GM12878 (cell line): ENCODE results near the gene PRKG1. TPM values are rescaled to one million over a fixed set of nuclear protein-coding genes. Genes with fewer than 3 reads are reported as not detected.

ENCODE experiments used
- ATAC-seq: fragments of 200-7000 bp; cut with Tn5 transposase; 3 replicates; pipeline ENCODE4 v1.9.1; 2020; ENCODE audit warnings: mild to moderate bottlenecking, moderate library complexity
- BruUV-seq: library from RNA; stranded (reverse); fragments of 400-500 nt; replicated peaks from 2 replicates; lab custom pipeline; 2021; lab: Mats Ljungman, UMichigan
- CTCF ChIA-PET: fragments of 300-600 bp; sonication (Branson Sonifier 250); formaldehyde crosslinking; extraction: SDS; loops from one replicate; lab custom pipeline; 2021; ENCODE audit warnings: inconsistent platforms; lab: Yijun Ruan, JAX
- POLR2A ChIA-PET: fragments of 350-600 bp; formaldehyde crosslinking; extraction: SDS; loops from one replicate; lab custom pipeline; 2021; ENCODE audit warnings: inconsistent platforms; lab: Charles Lee
- RAD21 ChIA-PET: fragments of 300-600 bp; sonication (Branson Sonifier 250); formaldehyde crosslinking; loops from one replicate; lab custom pipeline; 2023; ENCODE audit warnings: antibody characterized with exemption; ENCODE audit not compliant: unreplicated experiment; lab: Charles Lee
- SMC1A ChIA-PET: fragments of 300-600 bp; sonication (Branson Sonifier 250); formaldehyde crosslinking; loops from one replicate; lab custom pipeline; 2023; ENCODE audit not compliant: unreplicated experiment, uncharacterized antibody; lab: Charles Lee
- DNase-seq: peaks from one replicate; pipeline ENCODE4 v3.0.0-alpha.2; 2011; ENCODE audit warnings: low read depth, low spot score
- FAIRE-seq: peaks from 3 replicates; lab custom pipeline; 2011; peaks lifted over from hg19 to GRCh38; lab: Jason Lieb, UNC
- H2AFZ ChIP-seq: 2 replicates; pipeline ENCODE4 v1.6.0; 2011; ENCODE audit warnings: low read depth, low read length, control low read depth; ENCODE audit not compliant: control insufficient read depth
- H3K27ac ChIP-seq: 2 replicates; pipeline ENCODE4 v1.5.1; 2011; ENCODE audit warnings: control low read depth; ENCODE audit not compliant: control insufficient read depth, insufficient read depth
- H3K27me3 ChIP-seq, 2 experiments: replicated peaks in 1 of 2; 2 replicates each; pipeline versions ENCODE4 v1.6.0 to v1.6.1; 2011; ENCODE audit warnings: low read length in 1 of 2; ENCODE audit not compliant: control insufficient read depth in 2 of 2, insufficient read depth in 2 of 2
- H3K36me3 ChIP-seq, 2 experiments: 2 replicates each; pipeline ENCODE4 v1.5.1; 2011; ENCODE audit warnings: low read length in 1 of 2; ENCODE audit not compliant: control insufficient read depth in 2 of 2, insufficient read depth in 2 of 2
- H3K4me1 ChIP-seq: 2 replicates; pipeline ENCODE4 v1.6.1; 2011; ENCODE audit warnings: mild to moderate bottlenecking, low read length, moderate library complexity, mixed read lengths; ENCODE audit not compliant: control insufficient read depth, insufficient read depth
- H3K4me2 ChIP-seq: 2 replicates; pipeline ENCODE4 v1.6.0; 2011; ENCODE audit warnings: control low read depth; ENCODE audit not compliant: control insufficient read depth, insufficient read depth
- H3K4me3 ChIP-seq: fragments of 200-600 bp; sonication (generic); 2 replicates; pipeline ENCODE4 v1.5.1; 2016
- H3K79me2 ChIP-seq: 2 replicates; pipeline ENCODE4 v1.6.0; 2011; ENCODE audit warnings: low read length; ENCODE audit not compliant: control insufficient read depth, insufficient read depth
- H3K9ac ChIP-seq: 2 replicates; pipeline ENCODE4 v1.8.0; 2011; ENCODE audit warnings: low read length, control low read depth, mixed read lengths; ENCODE audit not compliant: control insufficient read depth, insufficient read depth
- H3K9me3 ChIP-seq: replicated peaks from 3 replicates; pipeline ENCODE4 v1.5.1; 2011; ENCODE audit warnings: mild to moderate bottlenecking, low read length; ENCODE audit not compliant: control insufficient read depth, insufficient read depth
- H4K20me1 ChIP-seq: 2 replicates; pipeline ENCODE4 v1.6.0; 2011; ENCODE audit not compliant: control insufficient read depth, insufficient read depth
- CEBPB ChIP-seq, 2 experiments: fragments of 150-350 bp in 1 of 2; IDR thresholded peaks; 2 replicates each; pipeline ENCODE4 v1.6.1; 2012 to 2014; ENCODE audit warnings: low read depth in 2 of 2, low read length in 2 of 2, borderline replicate concordance in 1 of 2, inconsistent platforms in 1 of 2
- CHD1 ChIP-seq: IDR thresholded peaks from 2 replicates; pipeline ENCODE4 v1.6.1; 2012; ENCODE audit warnings: low read depth, low read length, improper control_type of control experiment
- GABPA ChIP-seq: IDR thresholded peaks from 2 replicates; pipeline ENCODE4 v1.6.1; 2014; ENCODE audit warnings: antibody characterized with exemption, low read depth, mild to moderate bottlenecking, inconsistent platforms
- LARP7 ChIP-seq: fragments of 450-650 bp; IDR thresholded peaks from 2 replicates; pipeline ENCODE4 v1.6.1; 2017; ENCODE audit warnings: mild to moderate bottlenecking
- NFYA ChIP-seq: IDR thresholded peaks from 2 replicates; pipeline ENCODE4 v1.6.1; 2011; ENCODE audit warnings: low read depth, mild to moderate bottlenecking, low read length, improper control_type of control experiment, borderline replicate concordance
- NFYB ChIP-seq: IDR thresholded peaks from 2 replicates; pipeline ENCODE4 v1.6.1; 2011; ENCODE audit warnings: low read depth, mild to moderate bottlenecking, low read length, improper control_type of control experiment, moderate library complexity; ENCODE audit not compliant: insufficient read depth
- NR2C1 ChIP-seq: fragments of 450-650 bp; IDR thresholded peaks from 2 replicates; pipeline ENCODE4 v1.6.1; 2017; ENCODE audit warnings: antibody characterized with exemption, mild to moderate bottlenecking, moderate library complexity
- SPI1 ChIP-seq: IDR thresholded peaks from 2 replicates; pipeline ENCODE4 v1.6.1; 2011; ENCODE audit warnings: low read depth, mild to moderate bottlenecking, low read length, moderate library complexity, borderline replicate concordance; ENCODE audit not compliant: insufficient read depth
- SRF ChIP-seq, 2 experiments: IDR thresholded peaks; 2 replicates each; pipeline ENCODE4 v1.6.1; 2011; ENCODE audit warnings: low read depth in 2 of 2, low read length in 2 of 2, mild to moderate bottlenecking in 1 of 2, moderate library complexity in 1 of 2
- STAT1 ChIP-seq: fragments of 450-650 bp; conservative IDR thresholded peaks from 2 replicates; pipeline ENCODE4 v1.6.1; 2014; ENCODE audit warnings: antibody characterized with exemption, mild to moderate bottlenecking
- TBL1XR1 ChIP-seq: IDR thresholded peaks from 2 replicates; pipeline ENCODE4 v1.6.1; 2012; ENCODE audit warnings: low read depth, low read length, improper control_type of control experiment
- ZBED1 ChIP-seq: IDR thresholded peaks from 2 replicates; pipeline ENCODE4 v1.6.1; 2016; ENCODE audit warnings: borderline replicate concordance
- ZNF384 ChIP-seq: IDR thresholded peaks from 2 replicates; pipeline ENCODE4 v1.6.1; 2012; ENCODE audit warnings: low read depth, mild to moderate bottlenecking, low read length, improper control_type of control experiment, borderline replicate concordance
- WGBS: methylation state at CpG from one replicate; pipeline ENCODE4 v1.1.6; 2016; ENCODE audit warnings: low lambda C conversion rate; ENCODE audit not compliant: insufficient replicate concordance, insufficient coverage; ENCODE audit errors: missing lambda C conversion rate; 5-methylcytosine and 5-hydroxymethylcytosine counted together
- in situ Hi-C: fragments of 300-500 bp; cut with MboI; formaldehyde crosslinking; loops from 9 replicates; pipeline ENCODE4 v1.14.3; 2018; ENCODE audit warnings: mixed read lengths
- intact Hi-C: fragments of 100-400 bp; cut with micrococcal nuclease; formaldehyde crosslinking; loops from one replicate; pipeline ENCODE4 v1.14.2; 2022; ENCODE audit not compliant: unreplicated experiment
- polyA plus RNA-seq, 11 experiments: library from polyadenylated mRNA; depleted of rRNA in 4 of 11; unstranded in 6 of 11; stranded (reverse) in 5 of 11; fragments of >200 nt; fragmentation: Nextera tagmentation in 4 of 11; fragmentation: Illumina TruSeq in 1 of 11; extraction: Ambion mirVana in 4 of 11; extraction: Trizol in 1 of 11; gene quantifications; 1 replicate in 1 of 11; 2 replicates in 10 of 11; pipeline versions ENCODE4 v1.2.1 to v1.2.3, GENCODE V29; 2011 to 2016; ENCODE audit warnings: inconsistent platforms in 2 of 11, missing spikeins in 2 of 11, low read depth in 1 of 11
- total RNA-seq, 4 experiments: library from RNA; depleted of rRNA in 3 of 4; stranded (reverse); fragments of >200 nt in 3 of 4; fragmentation: Illumina TruSeq in 1 of 4; extraction: Trizol in 1 of 4; gene quantifications; 2 replicates each; pipeline versions ENCODE4 v1.2.1 to v1.2.3, GENCODE V29; 2013 to 2021
- TF ChIP-seq, protein P1 (sequence below): fragments of 450-650 bp; formaldehyde crosslinking; IDR thresholded peaks from 2 replicates; pipeline ENCODE4 v1.4.0; 2022; ENCODE audit warnings: mild to moderate bottlenecking, moderate library complexity
- TF ChIP-seq, protein P2 (sequence below): fragments of 450-650 bp; IDR thresholded peaks from 2 replicates; pipeline ENCODE4 v1.6.1; 2014; ENCODE audit warnings: mild to moderate bottlenecking
- TF ChIP-seq, protein P3 (sequence below): fragments of 450-650 bp; conservative IDR thresholded peaks from 2 replicates; pipeline ENCODE4 v1.6.1; 2017; ENCODE audit warnings: mild to moderate bottlenecking, moderate library complexity
- TF ChIP-seq, protein P4 (sequence below): fragments of 450-650 bp; IDR thresholded peaks from 2 replicates; pipeline ENCODE4 v1.6.1; 2017; ENCODE audit warnings: borderline replicate concordance

The PRKG1 gene
- total and polyA plus RNA-seq, 10 of the 15 experiments (the other 5 are each of a cell fraction or from before 2014, with no cell fraction given), result 0.04 to 0.05 TPM; not detected in 8

DNA sequence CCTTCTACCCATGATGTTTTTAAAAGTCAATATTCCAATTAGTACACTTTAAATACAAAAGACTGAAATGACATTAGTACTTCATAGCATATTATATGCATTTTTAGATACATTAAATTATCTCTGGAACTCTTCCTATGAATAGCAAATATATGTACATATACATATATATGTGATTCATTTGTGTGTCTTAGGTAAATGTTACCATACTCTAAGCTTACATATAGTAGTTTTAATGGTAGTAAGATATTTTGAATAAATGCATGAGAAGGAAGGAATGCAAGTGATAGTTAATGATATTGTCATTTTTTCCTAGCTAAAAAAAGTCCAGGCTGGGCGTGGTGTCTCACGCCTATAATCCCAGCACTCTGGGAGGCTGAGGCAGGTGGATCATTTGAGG lies 671.1 kb downstream of the PRKG1 start (continued):
- TF ChIP-seq, protein P1, sequence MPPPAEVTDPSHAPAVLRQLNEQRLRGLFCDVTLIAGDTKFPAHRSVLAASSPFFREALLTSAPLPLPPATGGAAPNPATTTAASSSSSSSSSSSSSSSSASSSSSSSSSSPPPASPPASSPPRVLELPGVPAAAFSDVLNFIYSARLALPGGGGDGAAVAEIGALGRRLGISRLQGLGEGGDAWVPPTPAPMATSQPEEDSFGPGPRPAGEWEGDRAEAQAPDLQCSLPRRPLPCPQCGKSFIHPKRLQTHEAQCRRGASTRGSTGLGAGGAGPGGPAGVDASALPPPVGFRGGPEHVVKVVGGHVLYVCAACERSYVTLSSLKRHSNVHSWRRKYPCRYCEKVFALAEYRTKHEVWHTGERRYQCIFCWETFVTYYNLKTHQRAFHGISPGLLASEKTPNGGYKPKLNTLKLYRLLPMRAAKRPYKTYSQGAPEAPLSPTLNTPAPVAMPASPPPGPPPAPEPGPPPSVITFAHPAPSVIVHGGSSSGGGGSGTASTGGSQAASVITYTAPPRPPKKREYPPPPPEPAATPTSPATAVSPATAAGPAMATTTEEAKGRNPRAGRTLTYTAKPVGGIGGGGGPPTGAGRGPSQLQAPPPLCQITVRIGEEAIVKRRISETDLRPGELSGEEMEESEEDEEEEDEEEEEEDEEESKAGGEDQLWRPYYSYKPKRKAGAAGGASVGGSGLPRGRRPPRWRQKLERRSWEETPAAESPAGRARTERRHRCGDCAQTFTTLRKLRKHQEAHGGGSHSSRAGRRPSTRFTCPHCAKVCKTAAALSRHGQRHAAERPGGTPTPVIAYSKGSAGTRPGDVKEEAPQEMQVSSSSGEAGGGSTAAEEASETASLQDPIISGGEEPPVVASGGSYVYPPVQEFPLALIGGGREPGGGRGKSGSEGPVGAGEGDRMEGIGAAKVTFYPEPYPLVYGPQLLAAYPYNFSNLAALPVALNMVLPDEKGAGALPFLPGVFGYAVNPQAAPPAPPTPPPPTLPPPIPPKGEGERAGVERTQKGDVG (CRISPR knock-in tag), result no peak

DNA sequence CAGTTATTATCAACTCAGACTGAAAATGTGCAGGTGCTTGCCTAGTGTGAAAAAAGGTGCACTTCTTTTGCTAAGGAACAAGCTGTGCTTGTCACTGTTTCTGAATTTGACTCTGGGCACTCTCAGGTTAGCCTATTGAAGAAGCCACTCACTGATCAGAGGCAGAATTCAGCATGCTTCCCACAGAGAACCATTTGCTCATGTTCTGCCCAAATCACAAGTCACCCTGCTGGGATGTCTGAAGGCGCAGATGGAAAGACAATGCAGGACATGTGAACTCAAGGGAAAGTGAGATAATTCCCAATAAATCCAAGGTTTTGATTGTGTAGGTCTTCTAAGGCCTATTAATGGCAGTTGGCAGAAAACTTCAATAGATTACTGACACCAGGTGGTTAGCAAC lies 672.9 kb downstream of the PRKG1 start:
- ATAC-seq (no peak), DNase-seq (no peak), FAIRE-seq (no peak)
- Histone ChIP-seq H3K27me3 (no peaks in the 10 kb centered on the region), H3K36me3 (no peaks in the 10 kb centered on the region), H3K4me3 (no peak overlapping the region), H3K9me3 (no peaks in the 10 kb centered on the region), H3K27ac (no peak overlapping the region), H4K20me1 (no peaks in the 10 kb centered on the region), H2AFZ (no peak overlapping the region), H3K79me2 (no peaks in the 10 kb centered on the region), H3K9ac (no peak overlapping the region), H3K4me2 (no peak overlapping the region), H3K4me1 (no peaks in the 10 kb centered on the region)
- no TSS peak for BruUV-seq
- RAD21 ChIA-PET, result no interaction called here
- SMC1A ChIA-PET, result no interaction called here
- WGBS, result 7% methylated on average over 1 of the region's 1 CpG
- in situ Hi-C loops (no loop called here), intact Hi-C loops (no loop called here)
- CTCF ChIA-PET, result no interaction called here
- POLR2A ChIA-PET, result no interaction called here
- TF ChIP-seq NFYA, result no peak
- TF ChIP-seq STAT1, result no peak
- TF ChIP-seq SRF (IDR thresholded peaks at IDR 0.05; ENCODE audit: low read depth in 2 of 2, low read length in 2 of 2), result no peak
- TF ChIP-seq, protein P2, sequence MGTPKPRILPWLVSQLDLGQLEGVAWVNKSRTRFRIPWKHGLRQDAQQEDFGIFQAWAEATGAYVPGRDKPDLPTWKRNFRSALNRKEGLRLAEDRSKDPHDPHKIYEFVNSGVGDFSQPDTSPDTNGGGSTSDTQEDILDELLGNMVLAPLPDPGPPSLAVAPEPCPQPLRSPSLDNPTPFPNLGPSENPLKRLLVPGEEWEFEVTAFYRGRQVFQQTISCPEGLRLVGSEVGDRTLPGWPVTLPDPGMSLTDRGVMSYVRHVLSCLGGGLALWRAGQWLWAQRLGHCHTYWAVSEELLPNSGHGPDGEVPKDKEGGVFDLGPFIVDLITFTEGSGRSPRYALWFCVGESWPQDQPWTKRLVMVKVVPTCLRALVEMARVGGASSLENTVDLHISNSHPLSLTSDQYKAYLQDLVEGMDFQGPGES, result no peak
- no peak for TF ChIP-seq CEBPB (IDR thresholded peaks at IDR 0.05; ENCODE audit: borderline replicate concordance in 1 of 2, low read depth in 2 of 2, low read length in 2 of 2)
- TF ChIP-seq NR2C1, result no peak
- no peak for TF ChIP-seq CHD1
- no peak for TF ChIP-seq TBL1XR1
- no peak for TF ChIP-seq ZBED1
- TF ChIP-seq SPI1, result no peak
- no peak for TF ChIP-seq ZNF384
- TF ChIP-seq, protein P3, sequence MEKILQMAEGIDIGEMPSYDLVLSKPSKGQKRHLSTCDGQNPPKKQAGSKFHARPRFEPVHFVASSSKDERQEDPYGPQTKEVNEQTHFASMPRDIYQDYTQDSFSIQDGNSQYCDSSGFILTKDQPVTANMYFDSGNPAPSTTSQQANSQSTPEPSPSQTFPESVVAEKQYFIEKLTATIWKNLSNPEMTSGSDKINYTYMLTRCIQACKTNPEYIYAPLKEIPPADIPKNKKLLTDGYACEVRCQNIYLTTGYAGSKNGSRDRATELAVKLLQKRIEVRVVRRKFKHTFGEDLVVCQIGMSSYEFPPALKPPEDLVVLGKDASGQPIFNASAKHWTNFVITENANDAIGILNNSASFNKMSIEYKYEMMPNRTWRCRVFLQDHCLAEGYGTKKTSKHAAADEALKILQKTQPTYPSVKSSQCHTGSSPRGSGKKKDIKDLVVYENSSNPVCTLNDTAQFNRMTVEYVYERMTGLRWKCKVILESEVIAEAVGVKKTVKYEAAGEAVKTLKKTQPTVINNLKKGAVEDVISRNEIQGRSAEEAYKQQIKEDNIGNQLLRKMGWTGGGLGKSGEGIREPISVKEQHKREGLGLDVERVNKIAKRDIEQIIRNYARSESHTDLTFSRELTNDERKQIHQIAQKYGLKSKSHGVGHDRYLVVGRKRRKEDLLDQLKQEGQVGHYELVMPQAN, result no peak
- TF ChIP-seq, protein P4, sequence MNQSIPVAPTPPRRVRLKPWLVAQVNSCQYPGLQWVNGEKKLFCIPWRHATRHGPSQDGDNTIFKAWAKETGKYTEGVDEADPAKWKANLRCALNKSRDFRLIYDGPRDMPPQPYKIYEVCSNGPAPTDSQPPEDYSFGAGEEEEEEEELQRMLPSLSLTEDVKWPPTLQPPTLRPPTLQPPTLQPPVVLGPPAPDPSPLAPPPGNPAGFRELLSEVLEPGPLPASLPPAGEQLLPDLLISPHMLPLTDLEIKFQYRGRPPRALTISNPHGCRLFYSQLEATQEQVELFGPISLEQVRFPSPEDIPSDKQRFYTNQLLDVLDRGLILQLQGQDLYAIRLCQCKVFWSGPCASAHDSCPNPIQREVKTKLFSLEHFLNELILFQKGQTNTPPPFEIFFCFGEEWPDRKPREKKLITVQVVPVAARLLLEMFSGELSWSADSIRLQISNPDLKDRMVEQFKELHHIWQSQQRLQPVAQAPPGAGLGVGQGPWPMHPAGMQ, result no peak
- no peak for TF ChIP-seq GABPA
- no peak for TF ChIP-seq NFYB
- TF ChIP-seq LARP7, result no peak
